Measurements from ENCODE around the gene ZFPM1.

Gene ZFPM1

GRCh38 chr16:88418869-88419268 lies 34.2 kb upstream of the ZFPM1 start:
- DNase-seq (ENCODE audit: low spot score), result no peak
- Histone ChIP-seq H3K4me3 (no peak overlapping the region), H3K27ac (no peak overlapping the region)
- no peak for TF ChIP-seq CTCF (IDR thresholded peaks at IDR 0.05)

GRCh38 chr16:88419790-88420189 lies 33.3 kb upstream of the ZFPM1 start:
- H3K27ac ChIP-seq, result no peak overlapping the region
- no peak for DNase-seq (ENCODE audit: low spot score)
- no peak for TF ChIP-seq CTCF (IDR thresholded peaks at IDR 0.05)
- H3K4me3 ChIP-seq, result no peak overlapping the region

GRCh38 chr16:88420496-88420895 lies 32.6 kb upstream of the ZFPM1 start:
- no peak for TF ChIP-seq CTCF (IDR thresholded peaks at IDR 0.05)
- Histone ChIP-seq H3K27ac (no peak overlapping the region), H3K4me3 (no peak overlapping the region)
- no peak for DNase-seq (ENCODE audit: low spot score)

GRCh38 chr16:88421301-88421700 lies 31.8 kb upstream of the ZFPM1 start:
- no peak overlapping the region for H3K27ac ChIP-seq
- no peak overlapping the region for H3K4me3 ChIP-seq
- no peak for TF ChIP-seq CTCF (IDR thresholded peaks at IDR 0.05)
- DNase-seq (ENCODE audit: low spot score), result no peak

GRCh38 chr16:88421871-88422433 lies 31.1 kb upstream of the ZFPM1 start:
- H3K27ac ChIP-seq, result no peak overlapping the region
- no peak for TF ChIP-seq CTCF (IDR thresholded peaks at IDR 0.05)
- no peak overlapping the region for H3K4me3 ChIP-seq
- DNase-seq (ENCODE audit: low spot score), result no peak

GRCh38 chr16:88422733-88423447 lies 30.2 kb upstream of the ZFPM1 start:
- no peak overlapping the region for H3K27ac ChIP-seq
- H3K4me3 ChIP-seq, result no peak overlapping the region
- TF ChIP-seq CTCF (IDR thresholded peaks at IDR 0.05), result no peak
- no peak for DNase-seq (ENCODE audit: low spot score)

- no peak overlapping the region for H3K4me3 ChIP-seq
- H3K27ac ChIP-seq, result no peak overlapping the region
- no peak for DNase-seq (ENCODE audit: low spot score)
- no peak for TF ChIP-seq CTCF (IDR thresholded peaks at IDR 0.05)
These were observed 29.6 kb upstream of the ZFPM1 start for GRCh38 chr16:88423448-88423850.

All from coronary artery (tissue), 2 donors.